ENCODE measurements around the gene ANAPC7.

DNA sequence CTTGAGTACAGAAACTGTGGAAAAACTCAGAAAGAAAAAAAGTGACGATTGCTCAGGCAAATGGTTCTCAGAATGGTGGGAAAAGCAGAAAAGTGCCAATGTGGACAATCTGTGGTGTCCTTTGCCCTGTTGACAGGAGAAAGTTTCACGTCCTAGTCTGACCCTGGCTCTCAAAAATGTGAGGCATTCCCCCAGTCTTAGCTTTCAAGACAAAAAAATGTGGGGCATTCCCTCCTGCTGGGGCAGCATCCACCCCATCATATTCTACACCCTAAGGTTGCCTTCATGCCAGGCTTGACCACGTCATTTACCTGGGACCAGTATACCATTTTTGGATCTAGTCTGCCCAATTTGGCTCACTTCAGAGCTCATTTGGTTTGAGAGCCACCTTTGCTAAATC, 20.7 kb upstream of the ANAPC7 start:
- TF ChIP-seq, protein P1, sequence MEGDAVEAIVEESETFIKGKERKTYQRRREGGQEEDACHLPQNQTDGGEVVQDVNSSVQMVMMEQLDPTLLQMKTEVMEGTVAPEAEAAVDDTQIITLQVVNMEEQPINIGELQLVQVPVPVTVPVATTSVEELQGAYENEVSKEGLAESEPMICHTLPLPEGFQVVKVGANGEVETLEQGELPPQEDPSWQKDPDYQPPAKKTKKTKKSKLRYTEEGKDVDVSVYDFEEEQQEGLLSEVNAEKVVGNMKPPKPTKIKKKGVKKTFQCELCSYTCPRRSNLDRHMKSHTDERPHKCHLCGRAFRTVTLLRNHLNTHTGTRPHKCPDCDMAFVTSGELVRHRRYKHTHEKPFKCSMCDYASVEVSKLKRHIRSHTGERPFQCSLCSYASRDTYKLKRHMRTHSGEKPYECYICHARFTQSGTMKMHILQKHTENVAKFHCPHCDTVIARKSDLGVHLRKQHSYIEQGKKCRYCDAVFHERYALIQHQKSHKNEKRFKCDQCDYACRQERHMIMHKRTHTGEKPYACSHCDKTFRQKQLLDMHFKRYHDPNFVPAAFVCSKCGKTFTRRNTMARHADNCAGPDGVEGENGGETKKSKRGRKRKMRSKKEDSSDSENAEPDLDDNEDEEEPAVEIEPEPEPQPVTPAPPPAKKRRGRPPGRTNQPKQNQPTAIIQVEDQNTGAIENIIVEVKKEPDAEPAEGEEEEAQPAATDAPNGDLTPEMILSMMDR (IDR thresholded peaks at IDR 0.05; ENCODE audit: insufficient read depth, low read length, poor library complexity, severe bottlenecking), result no peak
- no peak for TF ChIP-seq EZH2phosphoT487 (conservative IDR thresholded peaks at IDR 0.05; ENCODE audit: low read length)

All from SU-DHL-6 (cell line).